GM18517 (cell line): ENCODE data around the gene WDFY1.

Experiments used
- ATAC-seq: cut with Tn5 transposase; IDR thresholded peaks from one replicate; pipeline ENCODE4 v1.9.1; 2021; ENCODE audit warnings: mild to moderate bottlenecking, moderate library complexity; ENCODE audit not compliant: unreplicated experiment

The WDFY1 gene

GRCh38 chr2:223959688-223960087 is 14.6 kb upstream of the WDFY1 start:
- ATAC-seq = no peak

- ATAC-seq = peak; percentile 81
Observed at GRCh38 chr2:223957092-223957851, 12.1 kb upstream of the WDFY1 start, which contains the start of gene MRPL44. TSS of gene MRPL44 (plus strand) at chr2:223957463. CDS start at chr2:223957473, 10 bp downstream.

GRCh38 chr2:223956300-223956699 is 11.2 kb upstream of the WDFY1 start:
- no peak for ATAC-seq

- no peak for ATAC-seq
Observed at GRCh38 chr2:223954401-223954800, 9.3 kb upstream of the WDFY1 start.

- peak; percentile 65 for ATAC-seq
Observed at GRCh38 chr2:223952280-223952968, 7.3 kb upstream of the WDFY1 start.

- no peak for ATAC-seq
Observed at GRCh38 chr2:223950448-223951347, 5.6 kb upstream of the WDFY1 start.

GRCh38 chr2:223949241-223949840 is 4.2 kb upstream of the WDFY1 start:
- no peak for ATAC-seq

GRCh38 chr2:223947711-223948205 is 2.6 kb upstream of the WDFY1 start:
- ATAC-seq = no peak

GRCh38 chr2:223945755-223946154 is 620 bp upstream of the WDFY1 start:
- no peak for ATAC-seq

GRCh38 chr2:223944166-223944702 is 901 bp downstream of the WDFY1 start:
- no peak for ATAC-seq

- ATAC-seq = no peak
Observed at GRCh38 chr2:223943561-223944008, 1.6 kb downstream of the WDFY1 start.

- no peak for ATAC-seq
Observed at GRCh38 chr2:223943135-223943534, 2.0 kb downstream of the WDFY1 start.

- peak; percentile 56 for ATAC-seq
Observed at GRCh38 chr2:223941579-223942277, 3.4 kb downstream of the WDFY1 start.

GRCh38 chr2:223939438-223939837 is 5.7 kb downstream of the WDFY1 start:
- peak; percentile 43 for ATAC-seq

GRCh38 chr2:223937535-223937934 is 7.6 kb downstream of the WDFY1 start:
- ATAC-seq = no peak

- no peak for ATAC-seq
Observed at GRCh38 chr2:223936862-223937326, 8.2 kb downstream of the WDFY1 start.

GRCh38 chr2:223935459-223936125 is 9.5 kb downstream of the WDFY1 start:
- ATAC-seq = no peak

- ATAC-seq = no peak
Observed at GRCh38 chr2:223934870-223935269, 10.3 kb downstream of the WDFY1 start.
